Ramos (cell line): ENCODE measurements around the gene RABL3.
"Not testable (repeated sequence)": the region's sequence is repeated elsewhere in the genome, so short reads cannot be mapped to it uniquely, and the experiment has no call there.

Source experiments
- in situ Hi-C: fragments of 300-500 bp; cut with MboI; formaldehyde crosslinking; loops from one replicate; pipeline ENCODE4 v1.14.3; 2022; ENCODE audit warnings: low sequenced_read_pairs; ENCODE audit not compliant: unreplicated experiment

Gene RABL3

DNA sequence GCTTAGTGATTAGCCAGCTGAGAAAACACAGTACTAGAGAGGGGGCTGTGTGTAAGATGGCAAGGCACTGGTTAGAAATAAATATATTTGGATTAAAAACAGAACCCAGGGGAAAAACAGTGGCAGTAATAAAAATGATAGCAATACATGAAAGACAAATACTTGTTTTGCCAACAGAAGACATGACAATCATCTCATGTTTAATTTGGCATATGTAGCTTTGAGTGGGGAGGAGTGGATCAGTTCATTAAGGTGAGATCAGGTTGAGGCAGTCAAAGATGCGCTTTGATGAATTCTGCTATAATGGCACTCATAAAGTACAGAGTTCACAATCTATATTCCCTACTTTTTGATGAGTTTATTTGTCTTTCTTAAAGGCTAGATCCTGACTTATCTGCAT, 56.9 kb downstream of the RABL3 start:
- in situ Hi-C loops, result no loop called here

- in situ Hi-C loops, result no loop called here
Measured at GRCh38 chr3:120684896-120685295, 57.4 kb downstream of the RABL3 start.

- in situ Hi-C loops, result no loop called here
Measured at GRCh38 chr3:120683671-120684301, 58.5 kb downstream of the RABL3 start.

DNA sequence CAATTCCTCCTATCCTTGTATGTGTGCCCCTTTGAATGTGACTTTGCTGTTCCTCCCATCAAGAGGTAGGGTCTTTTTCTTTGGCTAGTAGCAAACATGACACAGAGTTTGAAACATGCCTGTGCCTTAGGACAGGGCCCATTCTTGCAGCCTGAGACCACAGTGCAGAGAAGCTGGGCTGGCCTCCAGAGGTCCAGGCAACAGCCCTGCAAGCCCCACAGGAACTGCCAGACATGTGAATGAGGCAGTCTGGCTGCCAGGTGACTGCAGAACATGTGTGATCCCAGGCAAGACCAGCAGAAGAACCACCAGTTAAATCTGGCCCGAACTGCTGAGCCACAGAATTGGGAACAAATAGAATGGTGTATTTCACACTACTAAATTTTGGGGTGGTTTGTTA, 59.1 kb downstream of the RABL3 start:
- in situ Hi-C loops, result no loop called here

- in situ Hi-C loops, result no loop called here
Measured at GRCh38 chr3:120682095-120682681, 60.1 kb downstream of the RABL3 start, which contains the start of gene HGD. HGD (minus strand) TSS chr3:120682239; CDS start chr3:120682111, 128 bp downstream.

GRCh38 chr3:120681506-120682038, 60.7 kb downstream of the RABL3 start:
- in situ Hi-C loops, result no loop called here

GRCh38 chr3:120681018-120681417, 61.3 kb downstream of the RABL3 start:
- in situ Hi-C loops, result no loop called here

GRCh38 chr3:120680193-120680894, 62.0 kb downstream of the RABL3 start:
- in situ Hi-C loops, result no loop called here

- in situ Hi-C loops, result no loop called here
Measured at GRCh38 chr3:120678984-120679383, 63.3 kb downstream of the RABL3 start.

- in situ Hi-C loops, result no loop called here
Measured at GRCh38 chr3:120678331-120678947, 63.9 kb downstream of the RABL3 start.

- in situ Hi-C loops, result not testable (repeated sequence)
Measured at GRCh38 chr3:120677193-120677592, 65.1 kb downstream of the RABL3 start.

- in situ Hi-C loops, result no loop called here
Measured at GRCh38 chr3:120673116-120673515, 69.2 kb downstream of the RABL3 start.

- in situ Hi-C loops, result no loop called here
Measured at GRCh38 chr3:120670576-120670975, 71.7 kb downstream of the RABL3 start.

DNA sequence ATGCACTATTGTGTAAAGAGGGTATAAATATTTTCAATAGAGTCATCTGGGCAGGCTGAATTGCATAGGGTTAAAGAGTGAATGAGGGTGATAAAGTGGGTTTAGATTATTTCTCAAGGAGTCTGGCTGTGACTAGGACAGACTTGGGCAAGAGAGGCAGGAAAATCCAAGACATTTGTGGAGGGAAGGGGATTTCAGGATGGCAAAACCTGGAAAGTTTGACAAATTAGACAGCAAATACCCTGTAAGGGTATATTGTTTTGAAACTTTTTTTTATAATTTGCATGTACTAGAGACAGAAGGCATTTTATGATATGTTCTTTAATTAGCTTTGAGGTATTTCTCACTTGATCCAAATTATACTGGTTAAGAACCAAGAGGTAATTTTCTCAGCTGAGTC, 77.4 kb downstream of the RABL3 start:
- in situ Hi-C loops, result no loop called here

DNA sequence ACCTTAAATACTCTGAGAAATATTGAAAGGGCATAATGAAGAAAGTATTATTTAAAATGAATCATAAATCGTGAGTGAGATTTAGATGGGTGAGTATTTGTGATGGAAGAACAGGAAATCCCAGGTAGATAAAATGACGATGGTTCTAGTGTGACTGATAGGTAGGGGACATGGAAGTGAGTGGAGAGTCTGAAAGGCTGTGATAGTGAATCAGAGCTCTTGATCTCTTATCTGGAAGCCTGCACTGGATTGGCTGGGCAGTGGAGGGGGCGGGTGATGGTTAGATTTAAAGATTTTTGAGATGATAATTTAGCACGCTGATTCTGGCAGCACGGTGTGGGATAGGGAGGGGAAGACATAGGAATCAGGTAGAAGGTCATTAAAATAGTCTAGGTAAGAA, 80.4 kb downstream of the RABL3 start:
- in situ Hi-C loops, result no loop called here

DNA sequence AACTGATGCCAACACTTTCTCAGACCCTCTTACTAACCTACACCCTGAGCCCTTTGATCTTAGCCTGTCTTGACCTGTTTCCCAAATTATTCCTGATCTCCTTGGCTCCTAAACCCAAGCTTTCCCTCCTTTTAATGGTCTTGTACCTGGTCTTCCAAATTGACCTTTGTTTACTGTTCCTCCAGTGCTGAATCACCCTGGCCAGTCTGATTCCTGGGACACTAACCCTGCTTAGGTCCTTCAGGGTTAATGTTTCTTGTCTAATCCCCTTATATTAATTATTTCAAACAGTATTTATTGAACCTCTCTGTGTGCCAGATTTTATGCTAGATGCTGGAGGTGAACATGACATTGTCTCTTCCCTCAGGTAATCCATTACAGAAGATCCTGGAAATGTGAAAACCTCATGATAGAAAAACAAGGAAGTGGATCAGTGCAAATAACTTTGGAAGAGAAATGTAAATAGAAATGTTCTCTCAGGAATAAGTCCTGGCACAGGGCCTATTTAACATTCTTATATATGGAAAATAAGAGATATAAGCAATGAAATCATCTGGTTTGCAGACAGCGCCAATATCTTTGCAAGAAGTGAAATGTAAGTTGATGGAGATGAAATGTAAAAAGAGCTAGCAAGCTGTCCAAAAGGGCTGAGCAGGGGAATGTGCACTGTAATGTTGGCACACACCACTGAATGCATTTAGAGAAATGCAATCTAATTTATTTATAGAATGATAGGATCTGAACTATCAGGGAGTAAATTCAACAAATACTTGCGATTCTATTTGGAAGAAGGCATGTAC, 81.0 kb downstream of the RABL3 start:
- in situ Hi-C loops, result no loop called here

- in situ Hi-C loops, result no loop called here
Measured at GRCh38 chr3:120659834-120660233, 82.5 kb downstream of the RABL3 start.

- in situ Hi-C loops, result no loop called here
Measured at GRCh38 chr3:120659285-120659684, 83.0 kb downstream of the RABL3 start.

- in situ Hi-C loops, result no loop called here
Measured at GRCh38 chr3:120652896-120653545, 89.3 kb downstream of the RABL3 start.

GRCh38 chr3:120652281-120652680, 90.0 kb downstream of the RABL3 start:
- in situ Hi-C loops, result no loop called here
